DOHH2 (cell line): ENCODE measurements around the gene ZYG11B.

Experiments
- H3F3A ChIP-seq: fragments of 200-600 bp; sonication (generic), shearing (Covaris generic); 2 replicates; pipeline ENCODE4 v1.6.0; 2016; ENCODE audit warnings: antibody characterized with exemption, mild to moderate bottlenecking; ENCODE audit not compliant: control insufficient read depth, insufficient read depth
- H3K27ac ChIP-seq: fragments of 200-600 bp; sonication (generic); 2 replicates; pipeline ENCODE4 v1.5.1; 2014; ENCODE audit warnings: low read depth, mild to moderate bottlenecking, low read length, moderate library complexity
- H3K27me3 ChIP-seq: fragments of 200-600 bp; sonication (generic); 2 replicates; pipeline ENCODE4 v1.6.1; 2014; ENCODE audit warnings: mild to moderate bottlenecking, low read length, mixed read lengths; ENCODE audit not compliant: control insufficient read depth
- H3K36me3 ChIP-seq: fragments of 200-600 bp; sonication (generic); 2 replicates; pipeline ENCODE4 v1.6.1; 2014; ENCODE audit warnings: mild to moderate bottlenecking, low read length, moderate library complexity, mixed read lengths; ENCODE audit not compliant: control insufficient read depth
- H3K4me1 ChIP-seq: fragments of 200-600 bp; sonication (generic); 2 replicates; pipeline ENCODE4 v1.6.1; 2014; ENCODE audit warnings: mild to moderate bottlenecking, low read length, mixed read lengths; ENCODE audit not compliant: control insufficient read depth
- H3K4me2 ChIP-seq: fragments of 200-600 bp; sonication (generic); 2 replicates; pipeline ENCODE4 v1.6.0; 2014; ENCODE audit warnings: mild to moderate bottlenecking, low read length, moderate library complexity
- H3K4me3 ChIP-seq: fragments of 200-600 bp; sonication (generic); 2 replicates; pipeline ENCODE4 v1.5.1; 2014; ENCODE audit warnings: mild to moderate bottlenecking, low read length, mixed read lengths
- H3K79me2 ChIP-seq: fragments of 200-600 bp; sonication (generic); 2 replicates; pipeline ENCODE4 v1.6.1; 2014; ENCODE audit warnings: mild to moderate bottlenecking, low read length, mixed read lengths; ENCODE audit not compliant: control insufficient read depth
- H3K9me2 ChIP-seq: fragments of 200-600 bp; sonication (generic); replicated peaks from 2 replicates; pipeline ENCODE4 v1.6.1; 2014; ENCODE audit warnings: mild to moderate bottlenecking, low read length, mixed read lengths; ENCODE audit not compliant: control insufficient read depth
- H3K9me3 ChIP-seq: fragments of 200-600 bp; sonication (generic); 2 replicates; pipeline ENCODE4 v1.6.1; 2014; ENCODE audit warnings: antibody characterized with exemption, low read length, mixed read lengths; ENCODE audit not compliant: control insufficient read depth, insufficient read depth
- H4K20me1 ChIP-seq: fragments of 200-600 bp; sonication (generic); 2 replicates; pipeline ENCODE4 v1.6.0; 2014; ENCODE audit warnings: low read depth, mild to moderate bottlenecking, antibody characterized with exemption, low read length, moderate library complexity; ENCODE audit not compliant: control insufficient read depth, insufficient read depth
- EZH2phosphoT487 ChIP-seq: fragments of 200-600 bp; sonication (generic); IDR thresholded peaks from 2 replicates; pipeline ENCODE4 v1.6.1; 2017; ENCODE audit warnings: borderline replicate concordance, mild to moderate bottlenecking, antibody characterized with exemption, low read length, moderate library complexity, mixed read lengths
- TF ChIP-seq, protein P1 (sequence below): fragments of 200-600 bp; sonication (generic); IDR thresholded peaks from one replicate; pipeline ENCODE4 v1.5.1; 2014; ENCODE audit warnings: antibody characterized with exemption, mild to moderate bottlenecking, low read depth, low read length; ENCODE audit not compliant: poor library complexity, severe bottlenecking

The ZYG11B gene

GRCh38 chr1:52756020-52756419 lies 29.8 kb downstream of the ZYG11B start:
- Histone ChIP-seq H3F3A (no peaks in the 10 kb centered on the region), H3K9me2 (no peaks in the 10 kb centered on the region), H3K27me3 (no peaks in the 10 kb centered on the region), H3K4me3 (no peak overlapping the region), H4K20me1 (no peaks in the 10 kb centered on the region), H3K27ac (no peak overlapping the region), H3K4me1 (peaks cover 5% of the 10 kb centered on the region), H3K9me3 (no peaks in the 10 kb centered on the region), H3K4me2 (no peak overlapping the region), H3K79me2 (no peaks in the 10 kb centered on the region), H3K36me3 (peaks cover 4% of the 10 kb centered on the region)
- no peak for TF ChIP-seq EZH2phosphoT487
- TF ChIP-seq, protein P1, sequence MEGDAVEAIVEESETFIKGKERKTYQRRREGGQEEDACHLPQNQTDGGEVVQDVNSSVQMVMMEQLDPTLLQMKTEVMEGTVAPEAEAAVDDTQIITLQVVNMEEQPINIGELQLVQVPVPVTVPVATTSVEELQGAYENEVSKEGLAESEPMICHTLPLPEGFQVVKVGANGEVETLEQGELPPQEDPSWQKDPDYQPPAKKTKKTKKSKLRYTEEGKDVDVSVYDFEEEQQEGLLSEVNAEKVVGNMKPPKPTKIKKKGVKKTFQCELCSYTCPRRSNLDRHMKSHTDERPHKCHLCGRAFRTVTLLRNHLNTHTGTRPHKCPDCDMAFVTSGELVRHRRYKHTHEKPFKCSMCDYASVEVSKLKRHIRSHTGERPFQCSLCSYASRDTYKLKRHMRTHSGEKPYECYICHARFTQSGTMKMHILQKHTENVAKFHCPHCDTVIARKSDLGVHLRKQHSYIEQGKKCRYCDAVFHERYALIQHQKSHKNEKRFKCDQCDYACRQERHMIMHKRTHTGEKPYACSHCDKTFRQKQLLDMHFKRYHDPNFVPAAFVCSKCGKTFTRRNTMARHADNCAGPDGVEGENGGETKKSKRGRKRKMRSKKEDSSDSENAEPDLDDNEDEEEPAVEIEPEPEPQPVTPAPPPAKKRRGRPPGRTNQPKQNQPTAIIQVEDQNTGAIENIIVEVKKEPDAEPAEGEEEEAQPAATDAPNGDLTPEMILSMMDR: no peak

GRCh38 chr1:52759908-52760307 lies 33.7 kb downstream of the ZYG11B start:
- no peak overlapping the region for H3K27ac ChIP-seq
- TF ChIP-seq, protein P1: no peak
- no peaks in the 10 kb centered on the region for H3K27me3 ChIP-seq
- H3F3A ChIP-seq: no peaks in the 10 kb centered on the region
- H3K79me2 ChIP-seq: no peaks in the 10 kb centered on the region
- H3K4me3 ChIP-seq: no peak overlapping the region
- H3K4me1 ChIP-seq: peaks cover 5% of the 10 kb centered on the region
- H4K20me1 ChIP-seq: no peaks in the 10 kb centered on the region
- H3K9me3 ChIP-seq: no peaks in the 10 kb centered on the region
- H3K4me2 ChIP-seq: no peak overlapping the region
- H3K9me2 ChIP-seq: no peaks in the 10 kb centered on the region
- H3K36me3 ChIP-seq: peaks cover 4% of the 10 kb centered on the region

DNA sequence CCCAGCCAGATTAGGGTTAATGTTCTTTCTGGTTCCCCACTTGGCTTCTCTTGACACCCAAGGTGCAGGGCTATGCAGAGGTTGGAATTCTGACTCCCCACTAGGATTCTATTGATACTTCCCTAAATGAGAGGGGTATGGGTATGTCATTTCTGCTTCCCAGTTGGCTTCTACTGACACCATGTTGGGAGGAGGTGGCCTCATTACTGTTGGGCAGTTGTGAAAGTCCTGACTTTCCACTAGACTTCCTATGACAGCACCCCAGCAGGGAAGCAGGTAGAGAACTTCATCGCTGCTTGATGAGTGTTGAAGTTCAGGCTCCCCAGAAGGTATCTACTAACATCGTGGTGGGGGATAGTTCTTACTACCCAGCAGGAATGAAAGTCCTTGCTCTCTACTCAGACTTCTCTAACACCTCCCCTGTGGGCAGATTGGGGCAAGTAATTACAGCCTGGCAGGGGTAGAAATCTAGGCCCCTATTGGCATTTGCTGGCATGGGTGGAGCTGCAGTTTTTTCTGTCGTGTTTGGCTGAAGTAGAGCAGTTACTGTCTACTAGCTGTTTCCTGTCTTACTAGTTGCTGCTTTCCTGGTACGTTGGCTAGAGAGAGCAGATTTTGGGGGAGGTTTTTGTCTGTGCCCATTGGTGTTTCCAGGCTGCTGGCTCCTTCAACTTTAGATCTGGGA lies 41.5 kb downstream of the ZYG11B start:
- Histone ChIP-seq H3K4me2 (no peak overlapping the region), H3K9me2 (no peaks in the 10 kb centered on the region), H3K27me3 (no peaks in the 10 kb centered on the region), H3K36me3 (0 out of 2 replicates have a peak, but pooled peaks cover 4% of the 10 kb centered on the region), H4K20me1 (no peaks in the 10 kb centered on the region), H3K4me3 (no peak overlapping the region), H3F3A (no peaks in the 10 kb centered on the region), H3K79me2 (no peaks in the 10 kb centered on the region), H3K27ac (no peak overlapping the region), H3K4me1 (no peaks in the 10 kb centered on the region), H3K9me3 (no peaks in the 10 kb centered on the region)
- TF ChIP-seq, protein P1: no peak
- no peak for TF ChIP-seq EZH2phosphoT487
